Measurements from ENCODE around the gene DYNC1LI2.

Gene DYNC1LI2

DNA sequence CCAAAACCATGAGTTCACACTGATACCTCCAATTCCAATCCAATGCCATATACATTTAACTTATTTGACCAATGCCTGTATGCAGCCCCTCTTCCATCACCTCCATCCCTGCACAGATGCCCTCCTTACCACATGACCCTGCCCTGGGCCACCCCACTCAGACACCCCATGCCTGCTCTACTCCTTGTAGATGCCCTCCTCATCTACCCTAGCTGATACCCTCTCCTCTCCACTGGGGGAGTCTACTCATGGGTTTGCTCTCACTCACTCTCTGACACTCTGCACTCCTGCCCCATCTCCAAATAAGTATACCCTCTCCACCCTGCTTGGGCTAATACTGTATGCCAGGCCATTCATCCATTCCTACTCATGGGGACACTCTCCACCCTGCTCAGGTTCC lies 38.9 kb downstream of the DYNC1LI2 start:
- Histone ChIP-seq H3K27me3 (no peaks in the 10 kb centered on the region), H3K36me3 (peaks cover 0 to 5% (median under 1%) of the 10 kb centered on the region in 11 experiments; a peak in 5 of 22 replicates), H3K9me3 (replicated peaks in 1 of 11) (peaks cover 8 to 18% (median 14%) of the 10 kb centered on the region in 11 experiments), H3K9ac (no peak overlapping the region), H3K4me3 (no peak overlapping the region), H3K4me1 (peaks cover 0 to 31% (median 19%) of the 10 kb centered on the region in 10 experiments; a peak in 13 of 20 replicates), H3K27ac (peak overlapping the region in 1 of 11 experiments; percentile 56; a peak in 1 of 22 replicates), H3K4me2 (peak overlapping the region in 4 of 11 experiments; percentile 44 to 67 (median 56); a peak in 9 of 22 replicates), H4K20me1 (no peaks in the 10 kb centered on the region)
- no peak for TF ChIP-seq Cebpa-rat (IDR thresholded peaks at IDR 0.05)

DNA sequence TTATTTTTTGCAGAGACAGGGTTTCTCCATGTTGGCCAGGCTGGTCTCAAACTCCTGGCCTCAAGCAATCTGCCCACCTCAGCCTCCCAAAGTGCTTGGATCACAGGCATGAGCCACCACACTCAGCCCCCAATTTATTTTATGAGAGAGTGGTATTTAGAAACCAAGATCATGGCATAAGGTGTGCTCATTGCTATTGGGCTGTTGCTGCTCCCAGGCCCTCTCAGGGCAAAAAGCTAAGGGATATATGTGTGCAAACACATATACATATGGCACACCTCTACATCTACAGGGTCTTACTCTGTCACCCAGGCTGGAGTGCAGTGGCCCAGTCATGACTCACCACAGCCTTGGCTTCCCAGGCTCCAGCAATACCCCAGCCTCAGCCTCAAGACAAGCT lies 39.8 kb downstream of the DYNC1LI2 start:
- no peak for TF ChIP-seq Cebpa-rat (IDR thresholded peaks at IDR 0.05)
- no peak overlapping the region for H3K4me2 ChIP-seq

DNA sequence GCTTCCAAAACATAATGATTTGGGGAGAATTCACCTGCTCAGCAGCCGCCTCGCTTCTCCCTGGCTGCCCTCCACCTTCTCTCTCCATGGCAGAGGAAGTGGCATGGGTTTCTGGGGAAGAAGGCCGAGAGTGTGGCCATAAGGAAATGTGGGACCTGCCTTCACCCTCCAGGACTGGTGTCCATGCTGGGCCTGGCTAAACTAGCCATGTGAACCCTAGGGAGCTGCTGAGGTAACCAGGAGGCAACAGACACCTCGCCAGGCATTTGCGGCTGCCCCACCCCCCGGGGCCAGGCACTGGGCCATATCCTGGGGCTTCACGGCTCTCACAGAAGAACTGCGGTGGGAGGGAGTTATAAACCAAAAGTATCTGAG lies 44.9 kb downstream of the DYNC1LI2 start:
- no peak overlapping the region for H3K27ac ChIP-seq
- no peak overlapping the region for H3K4me3 ChIP-seq
- H4K20me1 ChIP-seq, result no peaks in the 10 kb centered on the region
- peaks cover 23 to 38% (median 33%) of the 10 kb centered on the region in 10 experiments for H3K4me1 ChIP-seq
- peak overlapping the region in 7 of 11 experiments; percentile 0 to 35 (median 24); a peak in 8 of 22 replicates for H3K4me2 ChIP-seq
- no peaks in the 10 kb centered on the region for H3K36me3 ChIP-seq
- no peak for TF ChIP-seq Cebpa-rat (IDR thresholded peaks at IDR 0.05)
- peaks cover 1 to 17% (median 13%) of the 10 kb centered on the region in 11 experiments; a peak in 21 of 22 replicates for H3K9me3 ChIP-seq (replicated peaks in 1 of 11)
- no peak overlapping the region for H3K9ac ChIP-seq
- no peaks in the 10 kb centered on the region for H3K27me3 ChIP-seq

More for the DNA sequence above, 39.8 kb downstream of the DYNC1LI2 start:
- no peaks in the 10 kb centered on the region for H3K36me3 ChIP-seq
- H3K9ac ChIP-seq, result no peak overlapping the region
- H3K4me3 ChIP-seq, result no peak overlapping the region
- peaks cover 1 to 34% (median 22%) of the 10 kb centered on the region in 10 experiments; a peak in 18 of 20 replicates for H3K4me1 ChIP-seq
- no peak overlapping the region for H3K27ac ChIP-seq
- H4K20me1 ChIP-seq, result no peaks in the 10 kb centered on the region
- H3K9me3 ChIP-seq (replicated peaks in 1 of 11), result peaks cover 8 to 18% (median 14%) of the 10 kb centered on the region in 11 experiments
- no peaks in the 10 kb centered on the region for H3K27me3 ChIP-seq

DNA sequence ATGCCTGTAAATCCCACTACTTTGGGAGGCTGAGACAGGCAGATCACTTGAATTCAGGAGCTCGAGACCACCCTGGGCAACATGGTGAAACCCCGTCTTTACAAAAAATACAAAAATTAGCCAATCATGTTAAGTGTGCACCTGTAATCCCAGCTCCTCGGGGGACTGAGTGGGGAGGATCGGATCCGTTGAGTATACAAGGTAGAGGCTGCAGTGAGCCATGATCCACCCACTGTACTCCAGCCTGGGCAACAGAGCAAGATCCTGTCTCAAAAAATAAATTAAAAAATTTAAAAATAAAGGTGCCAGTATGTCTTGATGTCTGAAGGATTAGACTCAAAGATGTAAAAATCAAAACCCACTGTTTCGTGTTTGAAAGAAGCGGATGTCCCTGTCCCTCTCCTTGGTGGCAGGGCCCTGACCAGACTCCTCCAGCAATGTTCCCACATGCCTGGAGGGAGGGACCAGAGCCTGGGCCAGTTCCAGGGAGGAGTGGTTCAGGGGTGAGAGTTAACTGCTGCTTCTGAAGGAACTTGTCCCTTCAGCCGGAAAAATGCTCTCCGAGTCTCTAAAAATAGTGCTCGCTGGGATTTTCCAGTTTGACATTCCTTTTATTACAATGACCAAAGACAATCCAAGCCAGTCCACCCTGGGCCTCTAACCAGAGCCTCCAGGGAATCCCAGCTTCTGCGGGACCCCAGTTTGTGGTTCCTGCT lies 45.5 kb downstream of the DYNC1LI2 start:
- Histone ChIP-seq H3K27ac (no peak overlapping the region), H3K4me2 (peak overlapping the region in 7 of 11 experiments; percentile 0 to 35 (median 24); a peak in 5 of 22 replicates), H3K36me3 (no peaks in the 10 kb centered on the region), H3K27me3 (no peaks in the 10 kb centered on the region), H3K4me1 (peaks cover 28 to 43% (median 39%) of the 10 kb centered on the region in 10 experiments), H4K20me1 (no peaks in the 10 kb centered on the region), H3K4me3 (no peak overlapping the region), H3K9ac (no peak overlapping the region), H3K9me3 (replicated peaks in 1 of 11) (peaks cover 0 to 19% (median 15%) of the 10 kb centered on the region in 11 experiments; a peak in 19 of 22 replicates)
- no peak for TF ChIP-seq Cebpa-rat (IDR thresholded peaks at IDR 0.05)

DNA sequence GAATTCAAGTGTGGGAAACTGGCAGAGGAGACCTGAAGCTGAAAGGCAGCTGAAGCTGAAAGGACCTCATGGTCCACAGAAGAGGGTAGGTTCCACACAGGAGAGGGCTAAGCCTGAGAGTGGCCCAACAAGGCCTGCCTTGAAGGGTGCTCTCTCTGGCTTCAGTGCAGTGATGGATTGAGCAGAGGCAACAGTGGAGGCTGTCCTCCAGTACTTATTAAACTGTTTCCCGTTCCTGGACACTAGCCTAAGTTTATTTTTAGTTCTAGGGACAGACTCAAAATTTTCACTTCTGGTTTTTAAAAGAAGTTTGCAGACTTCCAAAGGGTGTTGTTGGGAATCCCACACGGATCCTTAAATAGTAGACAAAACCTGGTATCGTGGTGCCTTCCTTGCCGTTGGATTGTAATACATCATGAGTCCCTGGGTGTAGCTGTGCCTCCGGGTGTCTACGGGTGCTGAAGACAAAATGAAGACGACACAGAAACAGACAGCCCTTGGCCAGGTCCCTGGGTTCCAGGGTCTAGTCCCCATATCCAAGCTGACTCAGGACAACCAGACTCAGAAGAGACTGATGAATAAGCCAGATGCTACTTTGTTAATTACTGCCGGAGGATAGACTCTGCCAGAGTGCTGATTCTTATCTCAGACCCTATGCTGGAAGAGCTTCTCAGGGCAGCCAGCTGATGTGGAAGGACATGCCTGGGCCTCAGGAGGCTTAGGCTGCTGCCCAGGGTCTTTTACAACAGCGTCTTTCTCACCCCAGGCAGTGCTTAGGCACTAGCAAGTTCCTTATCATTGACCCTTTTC lies 47.8 kb downstream of the DYNC1LI2 start:
- H3K4me1 ChIP-seq, result peaks cover 42 to 66% (median 53%) of the 10 kb centered on the region in 10 experiments
- TF ChIP-seq Cebpa-rat (IDR thresholded peaks at IDR 0.05), result no peak

DNA sequence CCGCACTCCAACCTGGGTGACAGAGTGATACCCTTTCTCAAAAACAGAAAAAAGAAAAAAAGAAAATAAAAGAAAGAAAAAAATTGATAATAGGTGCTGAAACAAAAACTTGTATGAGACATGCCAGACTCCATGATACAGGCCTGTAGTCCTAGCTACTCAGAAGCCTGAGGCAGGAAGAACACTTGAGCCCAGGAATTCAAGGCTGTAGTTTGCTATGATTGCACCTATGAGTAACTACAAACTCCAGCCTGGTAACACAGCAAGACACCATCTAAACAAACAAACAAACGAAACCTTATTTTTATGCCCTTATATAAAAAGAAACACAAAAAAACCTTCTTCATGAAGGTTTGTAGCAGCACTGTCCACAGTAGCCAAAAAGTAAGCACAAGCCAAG lies 49.9 kb downstream of the DYNC1LI2 start:
- Histone ChIP-seq H3K9ac (peak overlapping the region in 5 of 11 experiments; percentile 8 to 55 (median 39); a peak in 8 of 22 replicates), H4K20me1 (no peaks in the 10 kb centered on the region), H3K4me3 (peak overlapping the region in 5 of 10 experiments; percentile 3 to 27 (median 14); a peak in 5 of 20 replicates), H3K9me3 (replicated peaks in 1 of 11) (peaks cover 0 to 29% (median 22%) of the 10 kb centered on the region in 11 experiments; a peak in 19 of 22 replicates), H3K27ac (peak overlapping the region in 10 of 11 experiments; percentile 64 to 80 (median 71); a peak in 20 of 22 replicates), H3K4me2 (peak overlapping the region; percentile 37 to 83 (median 57); a peak in 21 of 22 replicates), H3K27me3 (peaks cover 0 to 17% (median 12%) of the 10 kb centered on the region in 11 experiments; a peak in 10 of 22 replicates), H3K36me3 (no peaks in the 10 kb centered on the region), H3K4me1 (peaks cover 46 to 76% (median 59%) of the 10 kb centered on the region in 10 experiments)
- TF ChIP-seq Cebpa-rat (IDR thresholded peaks at IDR 0.05), result no peak

More for the DNA sequence above, 47.8 kb downstream of the DYNC1LI2 start:
- Histone ChIP-seq H3K4me2 (peak overlapping the region; percentile 8 to 83 (median 53); a peak in 20 of 22 replicates), H3K27ac (peak overlapping the region in 8 of 11 experiments; percentile 5 to 44 (median 20); a peak in 12 of 22 replicates), H3K4me3 (no peak overlapping the region), H3K36me3 (no peaks in the 10 kb centered on the region), H3K9ac (peak overlapping the region in 3 of 11 experiments; percentile 1 to 6 (median 3); a peak in 4 of 22 replicates), H4K20me1 (no peaks in the 10 kb centered on the region), H3K9me3 (replicated peaks in 1 of 11) (peaks cover 0 to 29% (median 22%) of the 10 kb centered on the region in 11 experiments; a peak in 19 of 22 replicates), H3K27me3 (no peaks in the 10 kb centered on the region; a peak in 1 of 22 replicates)

DNA sequence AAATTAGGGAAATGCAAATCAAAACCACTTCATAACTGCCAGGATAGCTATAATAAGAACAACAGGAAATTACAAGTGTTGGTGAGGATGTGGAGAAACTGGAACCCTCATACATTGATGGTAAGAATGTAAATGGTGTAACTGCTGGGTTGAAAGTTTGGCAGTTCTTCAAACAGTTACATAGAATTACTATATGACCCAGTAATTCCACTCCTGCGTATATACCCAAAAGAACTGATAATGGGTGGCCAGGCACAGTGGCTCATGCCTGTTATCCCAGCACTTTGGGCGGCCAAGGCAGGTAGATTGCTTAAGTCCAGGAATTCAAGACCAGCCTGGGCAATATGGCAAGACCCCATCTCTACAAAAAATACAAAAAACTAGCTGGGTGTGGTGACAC lies 50.4 kb downstream of the DYNC1LI2 start:
- Histone ChIP-seq H4K20me1 (peaks cover 0 to 2% (median under 1%) of the 10 kb centered on the region in 11 experiments; a peak in 10 of 22 replicates), H3K27me3 (peaks cover 2 to 21% (median 16%) of the 10 kb centered on the region in 11 experiments; a peak in 20 of 22 replicates), H3K4me2 (peak overlapping the region; percentile 37 to 83 (median 57); a peak in 21 of 22 replicates), H3K9ac (peak overlapping the region in 6 of 11 experiments; percentile 8 to 55 (median 45); a peak in 8 of 22 replicates), H3K4me1 (peaks cover 45 to 74% (median 60%) of the 10 kb centered on the region in 10 experiments), H3K4me3 (peak overlapping the region in 7 of 10 experiments; percentile 3 to 30 (median 17); a peak in 5 of 20 replicates), H3K36me3 (no peaks in the 10 kb centered on the region), H3K9me3 (replicated peaks in 1 of 11) (peaks cover 0 to 29% (median 22%) of the 10 kb centered on the region in 11 experiments; a peak in 19 of 22 replicates), H3K27ac (peak overlapping the region in 10 of 11 experiments; percentile 64 to 80 (median 71); a peak in 20 of 22 replicates)
- 0 out of 22 replicates have a peak, but pooled peaks of 1 of the 11 experiments have one; percentile 11 for TF ChIP-seq Cebpa-rat (IDR thresholded peaks at IDR 0.05)

DNA sequence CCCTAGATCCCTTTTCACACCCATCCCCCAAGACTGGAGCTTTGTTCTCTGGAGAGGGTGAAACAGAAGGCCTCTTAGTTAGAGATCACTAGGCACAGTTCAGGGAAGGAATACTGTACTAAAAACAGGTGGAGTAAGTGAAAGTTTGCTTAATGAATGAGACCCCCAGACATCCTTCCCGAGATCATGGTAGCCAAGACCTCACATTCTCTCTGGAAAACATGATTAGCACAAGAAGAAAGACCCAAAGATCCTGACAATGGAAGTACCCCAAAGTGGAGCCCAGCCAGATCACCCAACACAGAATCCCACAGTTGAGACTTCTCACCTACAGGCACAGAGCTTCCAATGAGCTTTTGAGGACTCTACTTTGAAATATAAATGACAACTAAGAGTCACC lies 51.5 kb downstream of the DYNC1LI2 start:
- H3K27me3 ChIP-seq, result peaks cover 8 to 33% (median 28%) of the 10 kb centered on the region in 11 experiments; a peak in 21 of 22 replicates
- H3K36me3 ChIP-seq, result no peaks in the 10 kb centered on the region
- peak overlapping the region in 9 of 11 experiments; percentile 64 to 80 (median 71); a peak in 13 of 22 replicates for H3K27ac ChIP-seq
- H3K4me3 ChIP-seq, result no peak overlapping the region
- H3K9ac ChIP-seq, result no peak overlapping the region
- peaks cover 0 to 29% (median 22%) of the 10 kb centered on the region in 11 experiments; a peak in 19 of 22 replicates for H3K9me3 ChIP-seq (replicated peaks in 1 of 11)
- H4K20me1 ChIP-seq, result peaks cover 2 to 13% (median 11%) of the 10 kb centered on the region in 11 experiments; a peak in 16 of 22 replicates
- H3K4me2 ChIP-seq, result peak overlapping the region in 9 of 11 experiments; percentile 1 to 83 (median 36); a peak in 11 of 22 replicates
- no peak for TF ChIP-seq Cebpa-rat (IDR thresholded peaks at IDR 0.05)
- H3K4me1 ChIP-seq, result peaks cover 56 to 86% (median 71%) of the 10 kb centered on the region in 10 experiments
